Keratinocyte (primary cell): ENCODE measurements around the gene LIMD2.

ENCODE experiments used
- CTCF ChIP-seq, 3 experiments: IDR thresholded peaks in 1 of 3; conservative IDR thresholded peaks in 1 of 3; optimal IDR thresholded peaks in 1 of 3; 2 replicates in 2 of 3; 3 replicates in 1 of 3; pipeline versions ENCODE3 to v1.5.1; 2011; ENCODE audit warnings: low read length in 3 of 3, mild to moderate bottlenecking in 3 of 3, moderate library complexity in 2 of 3, control low read depth in 1 of 3, inconsistent platforms in 1 of 3; ENCODE audit not compliant: insufficient read depth in 2 of 3; ENCODE audit errors: extremely low read depth in 1 of 3
- EZH2 ChIP-seq: IDR thresholded peaks from one replicate; pipeline ENCODE4 v1.6.1; 2012; ENCODE audit warnings: inconsistent platforms, mild to moderate bottlenecking, low read length, moderate library complexity

- no peak for TF ChIP-seq CTCF (optimal IDR thresholded peaks at IDR 0.05 in 1 of 3, IDR thresholded peaks at IDR 0.05 in 1 of 3, conservative IDR thresholded peaks at IDR 0.05 in 1 of 3; ENCODE audit: extremely low read depth in 1 of 3, insufficient read depth in 2 of 3, low read length in 3 of 3)
- TF ChIP-seq EZH2 = no peak
Observed at GRCh38 chr17:63694229-63694949, 5.5 kb downstream of the LIMD2 start.
